ENCODE measurements around the gene CCT8.

The CCT8 gene

DNA sequence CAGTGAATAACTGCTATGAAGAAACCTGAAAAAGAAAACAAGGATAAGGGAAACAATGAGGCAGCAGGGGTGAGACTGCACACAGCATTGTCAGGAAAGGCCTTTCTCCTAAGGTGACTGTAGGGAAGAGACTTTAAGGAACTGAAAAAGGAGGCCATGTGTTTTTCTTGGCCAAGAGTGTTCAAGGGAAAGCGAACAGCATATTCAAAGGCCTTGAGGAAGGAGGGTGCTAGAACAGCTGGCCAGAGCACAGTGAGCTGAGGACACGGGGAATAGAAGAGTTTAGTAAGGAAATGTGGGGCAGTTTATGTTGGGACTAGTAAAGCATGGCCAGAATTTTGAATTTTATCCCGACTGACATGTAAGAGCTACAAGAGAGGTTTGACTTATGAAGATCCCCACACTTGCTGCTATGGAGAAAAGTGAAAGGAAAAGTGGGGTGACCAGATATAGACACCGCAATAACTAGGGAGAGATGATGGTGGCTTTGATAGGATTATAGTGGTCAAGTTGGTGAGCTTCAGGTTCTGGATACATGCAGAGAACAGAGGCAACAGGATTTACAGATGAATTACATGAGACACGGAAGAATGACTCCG lies 55.7 kb downstream of the CCT8 start:
- no peak for TF ChIP-seq FOXM1 (IDR thresholded peaks at IDR 0.05; ENCODE audit: borderline replicate concordance, low read depth)
- TF ChIP-seq RAD21 (IDR thresholded peaks at IDR 0.05; ENCODE audit: low read depth) = no peak
- no peak for TF ChIP-seq YY1 (IDR thresholded peaks at IDR 0.05; ENCODE audit: low read depth)
- no peak for TF ChIP-seq TCF12 (IDR thresholded peaks at IDR 0.05; ENCODE audit: low read depth)
- no peak for TF ChIP-seq REST (IDR thresholded peaks at IDR 0.05; ENCODE audit: low read depth)
- TF ChIP-seq ZBTB7A (IDR thresholded peaks at IDR 0.05; ENCODE audit: low read depth) = no peak
- no peak for TF ChIP-seq TEAD4 (IDR thresholded peaks at IDR 0.05)
- no peak for TF ChIP-seq CREB1 (IDR thresholded peaks at IDR 0.05; ENCODE audit: low read depth)
- TF ChIP-seq MAX (IDR thresholded peaks at IDR 0.05) = no peak
- no peak for TF ChIP-seq TAF1 (IDR thresholded peaks at IDR 0.05; ENCODE audit: low read depth)
- TF ChIP-seq CEBPB (IDR thresholded peaks at IDR 0.05) = no peak

DNA sequence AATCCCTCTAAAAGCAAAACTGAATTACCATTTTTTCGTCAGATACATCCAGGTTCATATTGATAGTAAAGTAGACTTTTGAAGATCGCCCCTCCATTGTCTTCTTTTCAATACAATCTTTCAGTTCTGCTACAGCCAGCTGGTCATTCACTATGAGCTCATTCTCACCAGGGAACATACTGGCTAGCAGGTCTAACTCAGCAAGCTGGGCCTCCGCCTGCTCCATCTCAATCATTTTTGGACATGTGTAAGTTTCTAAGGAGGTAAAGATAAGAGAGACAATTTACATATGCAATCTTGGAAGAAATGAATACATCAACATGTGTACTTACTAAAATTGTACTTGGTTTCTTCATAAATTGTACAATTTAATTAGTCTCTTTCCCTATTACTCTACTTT lies 65.1 kb downstream of the CCT8 start:
- no peak for TF ChIP-seq REST (IDR thresholded peaks at IDR 0.05; ENCODE audit: low read depth)
- no peak for TF ChIP-seq YY1 (IDR thresholded peaks at IDR 0.05; ENCODE audit: low read depth)
- no peak for TF ChIP-seq TAF1 (IDR thresholded peaks at IDR 0.05; ENCODE audit: low read depth)
- TF ChIP-seq RAD21 (IDR thresholded peaks at IDR 0.05; ENCODE audit: low read depth) = no peak
- no peak for TF ChIP-seq CREB1 (IDR thresholded peaks at IDR 0.05; ENCODE audit: low read depth)
- TF ChIP-seq CEBPB (IDR thresholded peaks at IDR 0.05) = no peak
- TF ChIP-seq NFIC (IDR thresholded peaks at IDR 0.05) = no peak
- no peak for TF ChIP-seq TEAD4 (IDR thresholded peaks at IDR 0.05)
- TF ChIP-seq EP300 (IDR thresholded peaks at IDR 0.05; ENCODE audit: borderline replicate concordance) = no peak
- TF ChIP-seq EGR1 (IDR thresholded peaks at IDR 0.05) = no peak

DNA sequence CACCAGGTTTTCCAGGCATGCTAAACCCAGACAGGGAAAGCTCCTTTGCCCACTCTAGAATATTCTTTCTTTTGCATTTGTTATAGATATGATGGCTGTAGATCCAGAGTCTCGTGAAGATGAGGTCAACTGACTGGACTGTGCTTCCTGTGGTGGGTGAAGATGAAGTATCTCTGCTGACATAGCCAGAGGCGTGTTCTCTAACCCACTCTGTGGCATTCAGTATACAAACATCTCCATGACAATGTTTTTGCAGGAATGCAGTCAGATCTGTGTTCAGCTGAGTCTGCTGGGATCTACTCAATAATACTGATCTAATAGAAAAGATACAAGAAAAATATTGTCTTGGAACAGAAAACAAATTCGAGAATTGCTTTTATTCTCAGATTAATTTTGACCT lies 65.6 kb downstream of the CCT8 start:
- no peak for TF ChIP-seq RAD21 (IDR thresholded peaks at IDR 0.05; ENCODE audit: low read depth)
- no peak for TF ChIP-seq YY1 (IDR thresholded peaks at IDR 0.05; ENCODE audit: low read depth)
- no peak for TF ChIP-seq NFIC (IDR thresholded peaks at IDR 0.05)
- TF ChIP-seq REST (IDR thresholded peaks at IDR 0.05; ENCODE audit: low read depth) = no peak
- TF ChIP-seq, protein P1, sequence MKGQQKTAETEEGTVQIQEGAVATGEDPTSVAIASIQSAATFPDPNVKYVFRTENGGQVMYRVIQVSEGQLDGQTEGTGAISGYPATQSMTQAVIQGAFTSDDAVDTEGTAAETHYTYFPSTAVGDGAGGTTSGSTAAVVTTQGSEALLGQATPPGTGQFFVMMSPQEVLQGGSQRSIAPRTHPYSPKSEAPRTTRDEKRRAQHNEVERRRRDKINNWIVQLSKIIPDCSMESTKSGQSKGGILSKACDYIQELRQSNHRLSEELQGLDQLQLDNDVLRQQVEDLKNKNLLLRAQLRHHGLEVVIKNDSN (IDR thresholded peaks at IDR 0.05) = no peak
- no peak for TF ChIP-seq MAX (IDR thresholded peaks at IDR 0.05)
- TF ChIP-seq EP300 (IDR thresholded peaks at IDR 0.05; ENCODE audit: borderline replicate concordance) = no peak
- TF ChIP-seq TAF1 (IDR thresholded peaks at IDR 0.05; ENCODE audit: low read depth) = no peak
- TF ChIP-seq TEAD4 (IDR thresholded peaks at IDR 0.05) = no peak

DNA sequence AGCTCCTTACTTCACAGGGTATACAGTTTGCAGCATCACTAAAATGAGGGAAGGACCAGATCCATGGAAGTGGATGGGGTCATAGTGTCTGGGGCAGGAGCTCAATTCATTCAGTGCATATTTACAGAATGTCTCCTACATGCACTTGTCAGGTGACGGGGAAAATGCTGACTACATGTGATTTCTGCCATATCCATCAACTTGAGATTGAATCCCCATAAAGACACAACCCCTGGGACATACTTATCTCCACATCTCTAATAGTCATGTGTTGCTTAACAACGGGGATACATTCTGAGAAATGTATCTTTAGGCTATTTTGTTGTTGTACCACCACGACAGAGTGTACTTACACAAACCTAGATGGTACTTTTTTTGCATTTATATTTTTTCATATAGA lies 66.3 kb downstream of the CCT8 start:
- TF ChIP-seq TCF12 (IDR thresholded peaks at IDR 0.05; ENCODE audit: low read depth) (no peak), NFIC (IDR thresholded peaks at IDR 0.05) (no peak), CEBPB (IDR thresholded peaks at IDR 0.05) (no peak), REST (IDR thresholded peaks at IDR 0.05; ENCODE audit: low read depth) (no peak), EP300 (IDR thresholded peaks at IDR 0.05; ENCODE audit: borderline replicate concordance) (no peak), RAD21 (IDR thresholded peaks at IDR 0.05; ENCODE audit: low read depth) (no peak), MAX (IDR thresholded peaks at IDR 0.05) (no peak), YY1 (IDR thresholded peaks at IDR 0.05; ENCODE audit: low read depth) (no peak), FOXM1 (IDR thresholded peaks at IDR 0.05; ENCODE audit: borderline replicate concordance, low read depth) (no peak), TEAD4 (IDR thresholded peaks at IDR 0.05) (no peak), EGR1 (IDR thresholded peaks at IDR 0.05) (no peak), ZBTB7A (IDR thresholded peaks at IDR 0.05; ENCODE audit: low read depth) (no peak)

Measured in Ishikawa (cell line).